ENCODE measurements around the gene TLR6.

GRCh38 chr4:38857354-38858096, 908 bp upstream of the TLR6 start:
- TF ChIP-seq EZH2 (IDR thresholded peaks at IDR 0.05; ENCODE audit: insufficient read depth, poor library complexity, severe bottlenecking) (no peak), EZH2phosphoT487 (IDR thresholded peaks at IDR 0.05; ENCODE audit: insufficient read depth, low read depth) (no peak)

Data from GM23248 (cell line).